WERI-Rb-1 (cell line): Measurements from ENCODE around the gene NR1D2.

ENCODE experiments used
- DNase-seq: peaks from one replicate; pipeline ENCODE4 v3.0.0-alpha.2; 2020
- H3K27ac ChIP-seq: fragments of 250-450 bp; sonication (Bioruptor Pico); 2 replicates; pipeline ENCODE4 v1.5.1; 2020; ENCODE audit warnings: mild to moderate bottlenecking, moderate library complexity
- H3K27me3 ChIP-seq: fragments of 250-450 bp; sonication (Bioruptor Pico); 2 replicates; pipeline ENCODE4 v1.5.1; 2021; ENCODE audit warnings: mild to moderate bottlenecking, low read depth, moderate library complexity; ENCODE audit not compliant: insufficient read depth, severe bottlenecking
- H3K36me3 ChIP-seq: fragments of 250-450 bp; sonication (Bioruptor Pico); 2 replicates; pipeline ENCODE4 v1.5.1; 2020; ENCODE audit warnings: mild to moderate bottlenecking, moderate library complexity
- H3K4me3 ChIP-seq: 2 replicates; pipeline ENCODE4 v1.5.1; 2011; ENCODE audit warnings: low read depth, mild to moderate bottlenecking, control low read depth, low read length
- H3K9me3 ChIP-seq: fragments of 250-450 bp; sonication (Bioruptor Pico); 2 replicates; pipeline ENCODE4 v1.5.1; 2021; ENCODE audit warnings: mild to moderate bottlenecking, moderate library complexity; ENCODE audit not compliant: severe bottlenecking
- CTCF ChIP-seq: IDR thresholded peaks from 2 replicates; pipeline ENCODE4 v1.5.1; 2011; ENCODE audit warnings: low read depth, mild to moderate bottlenecking, control low read depth, inconsistent platforms, low read length

Gene NR1D2

GRCh38 chr3:23928524-23928923, 16.6 kb upstream of the NR1D2 start:
- no peak for DNase-seq
- TF ChIP-seq CTCF, result no peak
- no peak overlapping the region for H3K27ac ChIP-seq
- H3K36me3 ChIP-seq, result no peaks in the 10 kb centered on the region
- H3K9me3 ChIP-seq, result no peaks in the 10 kb centered on the region
- no peaks in the 10 kb centered on the region for H3K27me3 ChIP-seq
- no peak overlapping the region for H3K4me3 ChIP-seq

GRCh38 chr3:23931597-23931996, 13.5 kb upstream of the NR1D2 start:
- Histone ChIP-seq H3K4me3 (no peak overlapping the region), H3K27me3 (no peaks in the 10 kb centered on the region), H3K36me3 (no peaks in the 10 kb centered on the region), H3K27ac (no peak overlapping the region), H3K9me3 (no peaks in the 10 kb centered on the region)
- TF ChIP-seq CTCF, result no peak
- no peak for DNase-seq

DNA sequence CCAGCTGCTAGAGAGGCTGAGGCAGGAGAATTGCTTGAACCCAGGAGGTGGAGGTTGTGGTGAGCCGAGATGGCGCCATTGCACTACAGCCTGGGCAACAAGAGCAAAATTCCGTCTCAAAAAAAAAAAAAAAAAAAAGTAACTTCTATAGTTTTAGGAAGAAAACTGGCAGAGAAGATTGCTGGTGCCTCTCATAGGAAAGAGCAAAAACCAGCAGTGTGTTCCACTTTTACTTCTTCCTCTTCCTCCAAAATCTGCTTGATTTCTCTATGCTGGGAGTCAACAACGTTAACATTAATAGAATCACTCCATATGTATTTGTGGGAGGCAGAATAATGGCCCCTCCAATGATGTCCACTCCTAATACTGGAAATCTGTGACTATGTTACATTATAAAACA, 12.5 kb upstream of the NR1D2 start:
- TF ChIP-seq CTCF, result no peak
- no peaks in the 10 kb centered on the region for H3K27me3 ChIP-seq
- H3K27ac ChIP-seq, result no peak overlapping the region
- no peaks in the 10 kb centered on the region for H3K36me3 ChIP-seq
- no peak overlapping the region for H3K4me3 ChIP-seq
- no peak for DNase-seq
- no peaks in the 10 kb centered on the region for H3K9me3 ChIP-seq

DNA sequence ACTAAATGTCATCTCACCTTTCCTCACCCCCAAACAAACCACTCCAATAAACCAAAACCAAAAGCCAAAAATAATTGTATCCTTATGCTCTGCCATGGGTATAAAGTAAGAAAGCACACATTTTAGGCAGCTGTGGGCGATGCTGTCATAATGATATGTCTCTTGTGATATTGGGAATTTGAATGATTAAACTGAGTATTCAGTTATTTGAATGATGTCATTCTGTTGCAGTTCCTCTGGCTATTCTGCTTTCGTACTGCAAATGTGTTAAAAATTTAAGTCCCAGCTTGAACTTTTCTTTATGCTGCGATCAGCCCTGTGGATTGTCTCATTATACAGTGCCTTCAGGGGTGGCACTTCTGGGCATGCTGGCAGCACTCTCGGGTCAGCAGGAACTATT, 10.8 kb upstream of the NR1D2 start:
- Histone ChIP-seq H3K27me3 (no peaks in the 10 kb centered on the region), H3K27ac (no peak overlapping the region), H3K36me3 (no peaks in the 10 kb centered on the region), H3K4me3 (no peak overlapping the region), H3K9me3 (no peaks in the 10 kb centered on the region)
- no peak for TF ChIP-seq CTCF
- DNase-seq, result no peak

DNA sequence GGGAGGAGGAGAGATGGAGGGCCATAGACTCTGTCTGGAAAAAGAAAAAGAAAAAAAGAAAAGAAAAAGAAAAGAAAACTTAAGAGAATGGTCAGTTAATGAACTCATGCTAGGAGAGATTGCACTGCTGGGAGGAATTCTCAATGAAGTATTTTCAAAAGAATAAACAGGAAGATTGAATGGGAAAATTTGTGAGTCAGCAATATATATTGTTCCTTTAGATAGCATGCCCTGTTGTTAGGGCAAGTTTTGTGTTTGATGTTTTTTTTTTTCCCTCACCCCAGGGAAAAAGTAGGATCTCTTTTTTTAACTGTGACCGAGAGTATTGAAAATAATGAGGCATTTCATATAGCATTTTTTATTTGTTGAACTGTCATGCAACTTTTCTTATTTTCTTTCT, 7.8 kb upstream of the NR1D2 start:
- Histone ChIP-seq H3K4me3 (no peak overlapping the region), H3K27me3 (no peaks in the 10 kb centered on the region), H3K36me3 (no peaks in the 10 kb centered on the region), H3K27ac (no peak overlapping the region), H3K9me3 (no peaks in the 10 kb centered on the region)
- no peak for DNase-seq
- TF ChIP-seq CTCF, result no peak

- H3K9me3 ChIP-seq, result no peaks in the 10 kb centered on the region
- H3K27ac ChIP-seq, result no peak overlapping the region
- H3K27me3 ChIP-seq, result no peaks in the 10 kb centered on the region
- no peak for DNase-seq
- TF ChIP-seq CTCF, result no peak
- no peaks in the 10 kb centered on the region for H3K36me3 ChIP-seq
- no peak overlapping the region for H3K4me3 ChIP-seq
Measured at GRCh38 chr3:23938688-23939087, 6.4 kb upstream of the NR1D2 start.
